NB4 (cell line): ENCODE data around the gene ZXDC.
A peak's percentile ranks its signal among the peaks of the same experiment; 100 is the strongest.

Source experiments
- CTCF ChIP-seq: IDR thresholded peaks from one replicate; pipeline ENCODE4 v1.5.1; 2012; ENCODE audit warnings: low read depth, low read length
- MAX ChIP-seq: IDR thresholded peaks from 2 replicates; pipeline ENCODE4 v1.6.1; 2011; ENCODE audit warnings: low read depth, low read length
- POLR2A ChIP-seq: IDR thresholded peaks from 2 replicates; pipeline ENCODE4 v1.6.1; 2011; ENCODE audit warnings: mild to moderate bottlenecking; ENCODE audit not compliant: insufficient read length; ENCODE audit errors: extremely low read depth

GRCh38 chr3:126472277-126473006 is 3.2 kb downstream of the ZXDC start:
- TF ChIP-seq CTCF (peak; percentile 23), POLR2A (peak; percentile 25), MAX (peak; percentile 89)
